ENCODE data around the gene CUX1. TPM values are rescaled to one million over a fixed set of nuclear protein-coding genes. Genes with fewer than 3 reads are reported as not detected.

The CUX1 gene
- total RNA-seq, 1 experiment from 2014 or later, result 53.5 TPM

GRCh38 chr7:102285540-102286236, 468.3 kb downstream of the CUX1 start:
- no peak overlapping the region for H2BK15ac ChIP-seq (ENCODE audit: low read depth, low read length)
- peak overlapping the region; percentile 12 to 75; a peak in 4 of 5 replicates for H3K4me3 Mint-ChIP-seq
- no peak overlapping the region for H3K27ac ChIP-seq (ENCODE audit: insufficient read length, low read depth, low read length)
- no peak overlapping the region for H2BK5ac ChIP-seq (ENCODE audit: insufficient read length, low read length)
- H3K18ac ChIP-seq (ENCODE audit: insufficient read length, low read depth, low read length), result peak overlapping the region; percentile 28
- H3K56ac ChIP-seq (ENCODE audit: insufficient read length, low read depth, low read length), result no peak overlapping the region
- no peak overlapping the region for H2BK120ac ChIP-seq (ENCODE audit: low read depth, low read length, poor library complexity, severe bottlenecking)
- no peaks in the 10 kb centered on the region for H3K36me3 Mint-ChIP-seq (ENCODE audit: insufficient read depth in 1 of 3, low read depth in 3 of 3)
- H3K14ac ChIP-seq (ENCODE audit: insufficient read depth, low read length), result no peak overlapping the region
- no peak overlapping the region for H2AFZ ChIP-seq (ENCODE audit: low read length)
- no peak overlapping the region for H3K9ac ChIP-seq (ENCODE audit: extremely low read depth, insufficient read length, low read length)
- H3K27me3 ChIP-seq (ENCODE audit: insufficient read depth, low read length), result no peaks in the 10 kb centered on the region
- H3K23me2 ChIP-seq (ENCODE audit: insufficient read length, low read depth, low read length, poor library complexity, severe bottlenecking), result peaks cover 10% of the 10 kb centered on the region
- H2AK5ac ChIP-seq (ENCODE audit: insufficient read length, low read length), result no peak overlapping the region
- no peak overlapping the region for H4K91ac ChIP-seq (ENCODE audit: insufficient read length, low read depth, low read length)
- H3K79me1 ChIP-seq (ENCODE audit: insufficient read depth, low read depth, low read length, poor library complexity, severe bottlenecking), result no peaks in the 10 kb centered on the region
- no peak overlapping the region for H3K4ac ChIP-seq (ENCODE audit: low read depth, low read length)
- peaks cover 12 to 20% of the 10 kb centered on the region in 2 experiments for H3K4me1 Mint-ChIP-seq
- H3K4me2 ChIP-seq (ENCODE audit: insufficient read depth, insufficient read length, low read length), result peak overlapping the region; percentile 15
- DNase-seq, result no peak
- no peak overlapping the region for H2BK12ac ChIP-seq (ENCODE audit: insufficient read length, low read depth, low read length)
- no peaks in the 10 kb centered on the region for H4K20me1 ChIP-seq (ENCODE audit: control insufficient read depth, insufficient read depth, insufficient read length)
- no peak overlapping the region for H3K23ac ChIP-seq (ENCODE audit: insufficient read length, low read depth, low read length)
- H2BK20ac ChIP-seq (ENCODE audit: low read depth, low read length, poor library complexity, severe bottlenecking), result no peak overlapping the region
- no peak overlapping the region for H3T11ph ChIP-seq (ENCODE audit: low read length)
- H3K9me3 Mint-ChIP-seq, result no peaks in the 10 kb centered on the region; a peak in 1 of 5 replicates
- H3K27me3 Mint-ChIP-seq (ENCODE audit: low read depth), result peaks cover 28% of the 10 kb centered on the region
- no peaks in the 10 kb centered on the region for H3K79me2 ChIP-seq (ENCODE audit: insufficient read depth, low read length)
- H3K9me3 ChIP-seq (ENCODE audit: control insufficient read depth, low read depth, low read length), result no peaks in the 10 kb centered on the region
- no peak overlapping the region for H3K27ac Mint-ChIP-seq
- H4K5ac ChIP-seq (ENCODE audit: insufficient read length, low read depth, low read length), result no peak overlapping the region
- no peak overlapping the region for H4K8ac ChIP-seq (replicated peaks; ENCODE audit: insufficient read length, low read depth, low read length)
- TF ChIP-seq CTCF (conservative IDR thresholded peaks at IDR 0.05), result no peak
- H3K4me1 ChIP-seq (ENCODE audit: insufficient read depth, low read length), result no peaks in the 10 kb centered on the region
- WGBS (ENCODE audit: extremely low coverage, insufficient read length, low lambda C conversion rate), result no CpG with 5 or more reads among the region's 19 CpGs

Measured in H9 (cell line).